Measurements from ENCODE around the gene PRR22.

- no peak for TF ChIP-seq POLR2AphosphoS5 (IDR thresholded peaks at IDR 0.05)
- TF ChIP-seq POLR2A (IDR thresholded peaks at IDR 0.05), result no peak
Observed at GRCh38 chr19:5822181-5822844, 37.8 kb upstream of the PRR22 start.
